ENCODE results near the gene RIMBP2. TPM values are rescaled to one million over a fixed set of nuclear protein-coding genes. Genes with fewer than 3 reads are reported as not detected.

RIMBP2 gene
- total and polyA plus RNA-seq, 9 of the 15 experiments (the other 6 are each of a cell fraction or from before 2014, with no cell fraction given), result not detected

GRCh38 chr12:130461839-130462557, 254.1 kb downstream of the RIMBP2 start:
- Histone ChIP-seq H3K79me2 (ENCODE audit: control insufficient read depth, insufficient read depth, low read length) (no peaks in the 10 kb centered on the region), H3K9me3 (replicated peaks; ENCODE audit: control insufficient read depth, insufficient read depth, low read depth, low read length) (no peaks in the 10 kb centered on the region), H2AFZ (ENCODE audit: low read depth, low read length) (no peak overlapping the region), H3K9ac (ENCODE audit: insufficient read depth in 1 of 2, low read depth in 2 of 2, low read length in 2 of 2) (no peak overlapping the region), H3K27me3 (ENCODE audit: control insufficient read depth in 2 of 2, insufficient read depth in 2 of 2, low read length in 2 of 2) (peaks cover 10 to 58% of the 10 kb centered on the region in 2 experiments; a peak in 4 of 5 replicates), H3K27ac (ENCODE audit: extremely low read depth, low read depth, low read length) (no peak overlapping the region), H3K4me2 (ENCODE audit: insufficient read depth, low read length) (no peak overlapping the region), H3K36me3 (ENCODE audit: control insufficient read depth, insufficient read depth, low read length) (no peaks in the 10 kb centered on the region), H3K4me1 (replicated peaks in 1 of 2; ENCODE audit: control insufficient read depth in 2 of 2, insufficient read depth in 2 of 2, low read length in 2 of 2) (0 out of 5 replicates have a peak, but pooled peaks cover 0 to 3% of the 10 kb centered on the region in 2 experiments), H3K4me3 (no peak overlapping the region), H4K20me1 (replicated peaks; ENCODE audit: control insufficient read depth, insufficient read depth, low read length) (no peaks in the 10 kb centered on the region; the same call in 1 of the 2 replicates), H3K9me1 (ENCODE audit: control insufficient read depth, insufficient read depth, low read length) (no peaks in the 10 kb centered on the region)
- DNase-seq (ENCODE audit: extremely low read depth in 1 of 4, low spot score in 3 of 4) (no peak), FAIRE-seq (no peak), ATAC-seq (no peak)
- TF ChIP-seq SNAPC5 (CRISPR knock-in tag; IDR thresholded peaks at IDR 0.05), result no peak
- TF ChIP-seq REST (IDR thresholded peaks at IDR 0.05; ENCODE audit: borderline replicate concordance), result peak; percentile 73
- TF ChIP-seq REST (CRISPR knock-in tag; IDR thresholded peaks at IDR 0.05; ENCODE audit: low read depth), result no peak
- no TSS peak for BruUV-seq (replicated peaks)
- 2% methylated on average over 22 of the region's 22 CpGs for WGBS (ENCODE audit: insufficient coverage, low coverage, missing lambda C conversion rate)
- in situ Hi-C loops (cut with MboI), result no loop called here
- intact Hi-C loops (cut with micrococcal nuclease), result no loop called here
- POLR2A ChIA-PET, result no interaction called here
- CTCF ChIA-PET (ENCODE audit: low intra/inter-chr PET ratio), result no interaction called here

Data from K562 (cell line).